ENCODE results near the gene RCBTB1. TPM values are rescaled to one million over a fixed set of nuclear protein-coding genes. Genes with fewer than 3 reads are reported as not detected.
A peak's percentile ranks its signal among the peaks of the same experiment; 100 is the strongest.

RCBTB1 gene
- total RNA-seq, 1 donor from 2014 or later: 54.2 TPM

DNA sequence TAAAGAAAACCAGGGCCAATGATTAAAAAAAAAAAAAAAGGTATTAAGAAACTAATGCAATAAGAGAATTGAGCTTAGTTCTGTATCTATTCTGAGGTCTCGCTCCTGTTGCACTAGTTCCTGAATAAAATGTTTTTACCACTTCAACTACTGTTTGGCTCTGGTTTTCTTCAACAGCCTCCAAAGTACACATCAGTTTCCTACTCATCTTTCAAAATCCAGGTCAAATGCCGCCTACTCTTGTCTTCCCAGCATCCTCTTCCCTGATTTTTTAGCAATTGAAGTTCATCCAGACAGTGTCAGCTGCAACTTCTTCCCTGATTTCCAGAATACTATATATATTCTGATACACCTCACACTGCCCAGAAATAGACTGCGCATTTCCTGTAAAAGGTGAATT, 1.4 kb upstream of the RCBTB1 start:
- TF ChIP-seq CTCF (IDR thresholded peaks at IDR 0.05) (no peak), EZH2 (IDR thresholded peaks at IDR 0.05) (no peak), EZH2phosphoT487 (IDR thresholded peaks at IDR 0.05) (no peak)
- H3K36me3 Mint-ChIP-seq: peaks cover 3% of the 10 kb centered on the region
- peaks cover 29% of the 10 kb centered on the region for H3K79me2 ChIP-seq (ENCODE audit: low read depth)
- no peaks in the 10 kb centered on the region for H3K9me3 ChIP-seq (ENCODE audit: low read depth)
- no peaks in the 10 kb centered on the region for H4K20me1 ChIP-seq (ENCODE audit: low read depth)
- peaks cover 5% of the 10 kb centered on the region for H3K27me3 Mint-ChIP-seq (ENCODE audit: insufficient read depth, low read depth)
- peaks cover 16% of the 10 kb centered on the region for H3K4me1 ChIP-seq
- no peak overlapping the region for H3K9ac ChIP-seq
- peaks cover 11% of the 10 kb centered on the region for H3F3A ChIP-seq (ENCODE audit: low read depth)
- no peaks in the 10 kb centered on the region for H3K36me3 ChIP-seq
- peaks cover 4% of the 10 kb centered on the region for H3K27me3 ChIP-seq
- H3K4me3 ChIP-seq: no peak overlapping the region
- DNase-seq (ENCODE audit: low spot score): no peak
- H3K4me3 Mint-ChIP-seq: peak overlapping the region; percentile 85
- H3K4me1 Mint-ChIP-seq: peaks cover 11% of the 10 kb centered on the region
- peaks cover 4% of the 10 kb centered on the region for H3K9me3 Mint-ChIP-seq
- no peak overlapping the region for H3K4me2 ChIP-seq
- no peak overlapping the region for H3K27ac Mint-ChIP-seq
- H3K27ac ChIP-seq: no peak overlapping the region
- no peak overlapping the region for H2AFZ ChIP-seq (replicated peaks)

DNA sequence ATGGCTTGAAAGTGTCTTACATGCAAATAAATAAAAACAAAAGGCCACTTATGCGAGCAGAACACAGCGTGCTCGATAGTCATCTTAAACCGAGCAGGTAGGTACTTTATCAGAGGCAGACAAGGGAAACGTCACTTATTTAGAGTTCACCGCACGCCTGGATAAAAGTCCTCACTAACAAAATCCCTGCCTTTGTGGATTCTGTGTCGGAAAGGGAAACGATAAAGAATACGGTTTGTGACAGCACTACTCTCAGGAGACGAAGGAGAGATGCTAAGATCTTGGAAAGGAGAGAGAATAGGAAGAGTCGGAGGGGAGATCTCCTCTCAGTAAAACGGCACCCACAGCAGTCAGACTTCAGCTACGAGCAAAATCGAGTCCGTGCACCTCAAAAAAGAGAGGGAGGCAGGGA, 581 bp downstream of the RCBTB1 start:
- Histone ChIP-seq H3K4me1 (peaks cover 16% of the 10 kb centered on the region), H3K4me3 (peak overlapping the region; percentile 88), H3K27ac (no peak overlapping the region), H3K9ac (peak overlapping the region; percentile 71), H4K20me1 (ENCODE audit: low read depth) (no peaks in the 10 kb centered on the region), H3K36me3 (no peaks in the 10 kb centered on the region), H3K9me3 (ENCODE audit: low read depth) (no peaks in the 10 kb centered on the region), H3K27me3 (peaks cover 4% of the 10 kb centered on the region), H3K79me2 (ENCODE audit: low read depth) (peaks cover 29% of the 10 kb centered on the region), H3F3A (ENCODE audit: low read depth) (peaks cover 11% of the 10 kb centered on the region), H3K4me2 (peak overlapping the region; percentile 96), H2AFZ (replicated peaks) (peak overlapping the region; percentile 99)
- Mint-ChIP-seq H3K9me3 (no peaks in the 10 kb centered on the region), H3K4me3 (peak overlapping the region; percentile 92), H3K4me1 (peaks cover 11% of the 10 kb centered on the region), H3K27me3 (ENCODE audit: insufficient read depth, low read depth) (peaks cover 3% of the 10 kb centered on the region), H3K36me3 (peaks cover 9% of the 10 kb centered on the region), H3K27ac (peak overlapping the region; percentile 91)
- DNase-seq (ENCODE audit: low spot score): peak; percentile 26
- TF ChIP-seq EZH2phosphoT487 (IDR thresholded peaks at IDR 0.05) (no peak), EZH2 (IDR thresholded peaks at IDR 0.05) (no peak)

DNA sequence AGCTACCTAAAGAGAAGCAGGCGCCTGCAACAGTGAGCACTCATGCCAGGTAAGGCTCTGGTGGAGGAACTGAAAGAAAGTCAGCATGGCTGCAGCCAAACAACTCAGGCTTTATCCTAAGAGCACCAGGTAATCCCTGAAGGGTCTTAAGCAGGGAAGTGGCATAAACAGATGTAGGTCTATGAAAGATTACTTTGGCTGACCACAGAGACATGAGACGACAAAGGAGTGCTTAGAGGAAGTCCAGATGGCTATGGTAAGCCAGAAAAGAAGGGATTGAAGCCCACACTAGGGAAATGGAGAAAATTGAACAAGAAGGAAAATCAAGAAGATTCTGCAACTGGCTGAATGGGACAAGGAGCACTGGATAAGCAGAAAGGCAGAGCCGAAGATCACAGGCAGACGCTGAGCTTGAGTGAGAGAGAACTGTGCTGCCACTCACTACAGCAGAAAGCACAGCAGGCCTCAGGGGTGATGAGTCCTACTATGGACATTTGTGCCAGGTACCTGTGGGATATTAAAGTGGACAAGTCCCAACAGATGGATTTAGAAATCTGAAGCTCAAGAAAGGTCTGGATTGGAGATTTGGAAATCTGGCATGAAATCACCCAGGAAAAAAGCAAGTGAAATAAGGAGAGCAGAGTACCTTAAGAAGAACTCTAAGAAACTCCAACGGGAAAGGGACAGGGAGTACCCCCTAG, 4.2 kb downstream of the RCBTB1 start:
- Histone ChIP-seq H3K36me3 (peaks cover 6% of the 10 kb centered on the region), H3K4me1 (peaks cover 12% of the 10 kb centered on the region), H3K4me2 (no peak overlapping the region), H3K79me2 (ENCODE audit: low read depth) (peaks cover 29% of the 10 kb centered on the region), H3K27me3 (peaks cover 4% of the 10 kb centered on the region), H3F3A (ENCODE audit: low read depth) (peaks cover 7% of the 10 kb centered on the region), H3K27ac (no peak overlapping the region), H2AFZ (replicated peaks) (no peak overlapping the region), H3K9me3 (ENCODE audit: low read depth) (no peaks in the 10 kb centered on the region), H3K9ac (peak overlapping the region; percentile 17), H4K20me1 (ENCODE audit: low read depth) (no peaks in the 10 kb centered on the region), H3K4me3 (no peak overlapping the region)
- TF ChIP-seq EZH2phosphoT487 (IDR thresholded peaks at IDR 0.05) (no peak), EZH2 (IDR thresholded peaks at IDR 0.05) (no peak), CTCF (IDR thresholded peaks at IDR 0.05) (no peak)
- Mint-ChIP-seq H3K9me3 (no peaks in the 10 kb centered on the region), H3K4me3 (no peak overlapping the region), H3K27ac (no peak overlapping the region), H3K27me3 (ENCODE audit: insufficient read depth, low read depth) (peaks cover 3% of the 10 kb centered on the region), H3K36me3 (peaks cover 9% of the 10 kb centered on the region), H3K4me1 (peaks cover 8% of the 10 kb centered on the region)
- DNase-seq (ENCODE audit: low spot score): no peak

GRCh38 chr13:49579501-49579900, 5.9 kb downstream of the RCBTB1 start:
- Histone ChIP-seq H3F3A (ENCODE audit: low read depth) (no peaks in the 10 kb centered on the region), H3K4me2 (no peak overlapping the region), H3K36me3 (peaks cover 6% of the 10 kb centered on the region), H3K9ac (no peak overlapping the region), H3K9me3 (ENCODE audit: low read depth) (no peaks in the 10 kb centered on the region), H4K20me1 (ENCODE audit: low read depth) (no peaks in the 10 kb centered on the region), H3K79me2 (ENCODE audit: low read depth) (peaks cover 26% of the 10 kb centered on the region), H3K27me3 (peaks cover 3% of the 10 kb centered on the region), H2AFZ (replicated peaks) (no peak overlapping the region), H3K27ac (no peak overlapping the region), H3K4me3 (no peak overlapping the region), H3K4me1 (peaks cover 7% of the 10 kb centered on the region)
- H3K9me3 Mint-ChIP-seq: no peaks in the 10 kb centered on the region
- no peak for DNase-seq (ENCODE audit: low spot score)
- H3K4me3 Mint-ChIP-seq: no peak overlapping the region
- peaks cover 13% of the 10 kb centered on the region for H3K36me3 Mint-ChIP-seq
- H3K4me1 Mint-ChIP-seq: peaks cover 6% of the 10 kb centered on the region
- H3K27ac Mint-ChIP-seq: no peak overlapping the region
- H3K27me3 Mint-ChIP-seq (ENCODE audit: insufficient read depth, low read depth): peaks cover 3% of the 10 kb centered on the region
- TF ChIP-seq CTCF (IDR thresholded peaks at IDR 0.05) (no peak), EZH2 (IDR thresholded peaks at IDR 0.05) (no peak), EZH2phosphoT487 (IDR thresholded peaks at IDR 0.05) (no peak)

Data from neural progenitor cell (in vitro differentiated cells).